Measurements from ENCODE around the gene LY6G5B.

DNA sequence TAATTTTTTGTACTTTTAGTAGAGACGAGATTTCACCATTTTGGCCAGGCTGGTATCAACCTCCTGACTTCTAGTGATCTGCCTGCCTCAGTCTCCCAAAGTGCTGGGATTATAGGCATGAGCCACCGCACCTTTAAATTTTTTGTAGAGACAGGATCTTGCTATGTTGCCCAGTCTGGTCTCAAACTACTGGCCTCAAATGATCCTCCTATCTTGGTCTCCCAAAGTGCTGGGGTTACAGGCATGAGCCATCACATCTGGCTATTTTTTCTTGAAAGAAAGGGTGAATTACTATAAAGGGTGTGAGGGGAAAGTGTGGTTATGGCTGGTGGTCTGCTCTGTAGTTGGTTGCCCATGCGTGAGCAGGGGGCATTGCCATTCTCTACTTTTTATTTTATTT lies 38.4 kb downstream of the LY6G5B start:
- no peak for TF ChIP-seq FOXP2 (optimal IDR thresholded peaks at IDR 0.05; ENCODE audit: control extremely low read depth, extremely low read length, insufficient read depth)
- TF ChIP-seq EZH2 (IDR thresholded peaks at IDR 0.05): no peak

All from SK-N-MC (cell line).